ENCODE data around the gene SARDH. TPM values are rescaled to one million over a fixed set of nuclear protein-coding genes. Genes with fewer than 3 reads are reported as not detected.

SARDH gene
- total RNA-seq, 2 donors from 2014 or later = 0.88 to 1.4 TPM

Other genes with a start within 250 kb of the SARDH start
- gene MYMK, start 213.4 kb downstream of the SARDH start, total RNA-seq = not detected
- 10 to 100 TPM; 13.9 to 16.7 TPM for gene ADAMTSL2, start 203.6 kb downstream of the SARDH start, total RNA-seq
- under 1 TPM in 1 of 2 donors, not detected in 1; 0.37 TPM for gene FAM163B, start 129.0 kb downstream of the SARDH start, total RNA-seq
- gene DBH, start 102.0 kb downstream of the SARDH start, total RNA-seq = not detected

Data from left cardiac atrium (tissue), 2 donors.